ENCODE data around the gene CMSS1. TPM values are rescaled to one million over a fixed set of nuclear protein-coding genes. Genes with fewer than 3 reads are reported as not detected.

CMSS1 gene
- total RNA-seq, 1 donor from 2014 or later, result 41.1 TPM

GRCh38 chr3:100169201-100169920 is 351.7 kb downstream of the CMSS1 start:
- intact Hi-C loops (cut with micrococcal nuclease), result no loop called here
- no peaks in the 10 kb centered on the region for H3K27me3 Mint-ChIP-seq
- ATAC-seq (ENCODE audit: low read depth), result no peak
- POLR2A ChIA-PET, result no interaction called here
- H3K36me3 Mint-ChIP-seq (ENCODE audit: low read depth), result peaks cover 36% of the 10 kb centered on the region
- no peaks in the 10 kb centered on the region for H3K9me3 Mint-ChIP-seq
- DNase-seq, result no peak
- TF ChIP-seq CTCF (IDR thresholded peaks at IDR 0.05), result no peak
- H3K4me3 Mint-ChIP-seq, result no peak overlapping the region
- no peak overlapping the region for H3K27ac Mint-ChIP-seq
- CTCF ChIA-PET, result no interaction called here
- no peaks in the 10 kb centered on the region for H3K4me1 Mint-ChIP-seq

- POLR2A ChIA-PET, result no interaction called here
- H3K4me1 Mint-ChIP-seq, result no peaks in the 10 kb centered on the region
- ATAC-seq (ENCODE audit: low read depth) (no peak), DNase-seq (no peak)
- no peak for TF ChIP-seq CTCF (IDR thresholded peaks at IDR 0.05)
- peaks cover 42% of the 10 kb centered on the region for H3K36me3 Mint-ChIP-seq (ENCODE audit: low read depth)
- H3K27ac Mint-ChIP-seq, result no peak overlapping the region
- H3K4me3 Mint-ChIP-seq, result no peak overlapping the region
- CTCF ChIA-PET, result no interaction called here
- no peaks in the 10 kb centered on the region for H3K27me3 Mint-ChIP-seq
- H3K9me3 Mint-ChIP-seq, result no peaks in the 10 kb centered on the region
- intact Hi-C loops (cut with micrococcal nuclease), result no loop called here
These were observed 352.8 kb downstream of the CMSS1 start for GRCh38 chr3:100170486-100170885.

GRCh38 chr3:100171211-100171914 is 353.7 kb downstream of the CMSS1 start:
- Mint-ChIP-seq H3K9me3 (no peaks in the 10 kb centered on the region), H3K4me1 (no peaks in the 10 kb centered on the region), H3K27me3 (no peaks in the 10 kb centered on the region), H3K4me3 (no peak overlapping the region), H3K36me3 (ENCODE audit: low read depth) (peaks cover 50% of the 10 kb centered on the region), H3K27ac (no peak overlapping the region)
- intact Hi-C loops (cut with micrococcal nuclease), result no loop called here
- DNase-seq (no peak), ATAC-seq (ENCODE audit: low read depth) (no peak)
- ChIA-PET CTCF (no interaction called here), POLR2A (no interaction called here)
- no peak for TF ChIP-seq CTCF (IDR thresholded peaks at IDR 0.05)

GRCh38 chr3:100173961-100174360 is 356.3 kb downstream of the CMSS1 start:
- CTCF ChIA-PET, result no interaction called here
- POLR2A ChIA-PET, result no interaction called here
- peaks cover 63% of the 10 kb centered on the region for H3K36me3 Mint-ChIP-seq (ENCODE audit: low read depth)
- no peak overlapping the region for H3K4me3 Mint-ChIP-seq
- no peaks in the 10 kb centered on the region for H3K4me1 Mint-ChIP-seq
- no peaks in the 10 kb centered on the region for H3K27me3 Mint-ChIP-seq
- DNase-seq (no peak), ATAC-seq (ENCODE audit: low read depth) (no peak)
- no peak overlapping the region for H3K27ac Mint-ChIP-seq
- H3K9me3 Mint-ChIP-seq, result peaks cover 8% of the 10 kb centered on the region
- intact Hi-C loops (cut with micrococcal nuclease), result no loop called here
- TF ChIP-seq CTCF (IDR thresholded peaks at IDR 0.05), result no peak

- no peak for TF ChIP-seq CTCF (IDR thresholded peaks at IDR 0.05)
- intact Hi-C loops (cut with micrococcal nuclease), result no loop called here
- no peaks in the 10 kb centered on the region for H3K27me3 Mint-ChIP-seq
- ATAC-seq (ENCODE audit: low read depth) (no peak), DNase-seq (no peak)
- ChIA-PET CTCF (no interaction called here), POLR2A (no interaction called here)
- no peaks in the 10 kb centered on the region for H3K4me1 Mint-ChIP-seq
- H3K4me3 Mint-ChIP-seq, result no peak overlapping the region
- peaks cover 18% of the 10 kb centered on the region for H3K9me3 Mint-ChIP-seq
- no peak overlapping the region for H3K27ac Mint-ChIP-seq
- peaks cover 76% of the 10 kb centered on the region for H3K36me3 Mint-ChIP-seq (ENCODE audit: low read depth)
These were observed 358.1 kb downstream of the CMSS1 start for GRCh38 chr3:100175637-100176280.

Measured in activated B cell treated with CpG ODN at 0.5 μM for 24 hours (primary cell).